H1 (cell line): Measurements from ENCODE around the gene CHAD. TPM values are rescaled to one million over a fixed set of nuclear protein-coding genes. Genes with fewer than 3 reads are reported as not detected.

Experiments
- CTCF ChIA-PET: fragments of 300-600 bp; sonication (Branson Sonifier 250); formaldehyde crosslinking; loops from one replicate; lab custom pipeline; 2021; ENCODE audit not compliant: partially characterized antibody; lab: Charles Lee
- POLR2A ChIA-PET: fragments of 300-600 bp; sonication (Branson Sonifier 250); formaldehyde crosslinking; loops from one replicate; lab custom pipeline; 2021; ENCODE audit warnings: inconsistent platforms; ENCODE audit not compliant: partially characterized antibody; lab: Charles Lee
- DNase-seq, 2 experiments: peaks; one replicate each; pipeline versions ENCODE4 v3.0.0 to v3.0.0-alpha.2; 2010 to 2022; ENCODE audit warnings: low spot score in 2 of 2, low read depth in 1 of 2, mixed read lengths in 1 of 2
- FAIRE-seq: peaks from 2 replicates; lab custom pipeline; 2011; peaks lifted over from hg19 to GRCh38; lab: Jason Lieb, UNC
- H2AFZ ChIP-seq: 2 replicates; pipeline ENCODE4 v1.8.1; 2012; ENCODE audit warnings: low read length, inconsistent platforms
- H2AK5ac ChIP-seq: 2 replicates; pipeline ENCODE4 v1.6.1; 2013; ENCODE audit warnings: low read depth, low read length
- H2BK120ac ChIP-seq: replicated peaks from 2 replicates; pipeline ENCODE3; 2013; ENCODE audit warnings: low read depth, low read length, inconsistent platforms
- H2BK12ac ChIP-seq: 2 replicates; pipeline ENCODE4 v1.6.1; 2013; ENCODE audit warnings: low read depth, low read length
- H2BK15ac ChIP-seq: 2 replicates; pipeline ENCODE4 v1.6.1; 2013; ENCODE audit warnings: low read length
- H2BK20ac ChIP-seq: 2 replicates; pipeline ENCODE4 v1.6.1; 2013; ENCODE audit warnings: low read length
- H2BK5ac ChIP-seq: 2 replicates; pipeline ENCODE4 v1.6.1; 2013; ENCODE audit warnings: low read depth, low read length
- H3K14ac ChIP-seq: 2 replicates; pipeline ENCODE4 v1.6.1; 2013; ENCODE audit warnings: inconsistent platforms; ENCODE audit not compliant: insufficient read length
- H3K18ac ChIP-seq: 2 replicates; pipeline ENCODE4 v1.6.1; 2013; ENCODE audit warnings: low read length; ENCODE audit errors: extremely low read depth
- H3K23ac ChIP-seq: 2 replicates; pipeline ENCODE4 v1.6.1; 2013; ENCODE audit warnings: inconsistent platforms; ENCODE audit not compliant: insufficient read length
- H3K23me2 ChIP-seq: 2 replicates; pipeline ENCODE4 v1.6.1; 2013; ENCODE audit warnings: low read depth, low read length
- H3K27ac ChIP-seq: 2 replicates; pipeline ENCODE4 v1.6.1; 2011; ENCODE audit warnings: low read depth, low read length, inconsistent platforms
- H3K27me3 ChIP-seq, 4 experiments: replicated peaks in 1 of 4; 1 replicate in 1 of 4; 2 replicates in 3 of 4; pipeline versions ENCODE4 v1.6.1 to v1.8.1; 2011 to 2013; ENCODE audit warnings: low read length in 3 of 4, mild to moderate bottlenecking in 3 of 4, inconsistent platforms in 2 of 4, mixed read lengths in 2 of 4, moderate library complexity in 1 of 4; ENCODE audit not compliant: control insufficient read depth in 3 of 4, insufficient read depth in 3 of 4; ENCODE audit errors: extremely low read depth in 1 of 4
- H3K36me3 ChIP-seq, 4 experiments: 2 replicates each; pipeline versions ENCODE4 v1.6.1 to v1.8.1; 2011 to 2013; ENCODE audit warnings: mild to moderate bottlenecking in 4 of 4, low read length in 3 of 4, moderate library complexity in 2 of 4, control low read depth in 1 of 4, inconsistent platforms in 1 of 4; ENCODE audit not compliant: insufficient read depth in 4 of 4, control insufficient read depth in 2 of 4
- H3K4ac ChIP-seq: replicated peaks from 2 replicates; pipeline ENCODE3; 2013; ENCODE audit warnings: low read length, low read depth, mixed read lengths, inconsistent platforms; ENCODE audit not compliant: insufficient read length
- H3K4me1 ChIP-seq, 4 experiments: replicated peaks in 1 of 4; 1 replicate in 1 of 4; 2 replicates in 3 of 4; pipeline versions ENCODE4 v1.6.1 to v1.8.1; 2011 to 2013; ENCODE audit warnings: low read length in 3 of 4, inconsistent platforms in 2 of 4, mixed read lengths in 1 of 4; ENCODE audit not compliant: insufficient read depth in 4 of 4, control insufficient read depth in 3 of 4
- H3K4me2 ChIP-seq, 2 experiments: 2 replicates each; pipeline versions ENCODE4 v1.6.1 to v1.8.1; 2011 to 2013; ENCODE audit warnings: low read depth in 2 of 2, low read length in 2 of 2, control low read depth in 1 of 2, inconsistent platforms in 1 of 2, mild to moderate bottlenecking in 1 of 2; ENCODE audit not compliant: insufficient read depth in 1 of 2
- H3K4me3 ChIP-seq, 4 experiments: fragments of 200-600, 300-600 bp in 1 of 4; sonication (generic), shearing (Covaris generic), sonication (Bioruptor Twin) in 1 of 4; 2 replicates each; pipeline versions ENCODE4 v1.5.1 to v1.8.1; 2011 to 2016; ENCODE audit warnings: low read length in 4 of 4, low read depth in 3 of 4, control low read depth in 2 of 4, inconsistent platforms in 2 of 4, mild to moderate bottlenecking in 2 of 4, mixed read lengths in 1 of 4, moderate library complexity in 1 of 4; ENCODE audit not compliant: insufficient read depth in 2 of 4; ENCODE audit errors: extremely low read depth in 1 of 4
- H3K56ac ChIP-seq: replicated peaks from 2 replicates; pipeline ENCODE3; 2013; ENCODE audit warnings: low read depth, mild to moderate bottlenecking, mixed read lengths, low read length, inconsistent platforms; ENCODE audit not compliant: insufficient read length
- H3K79me1 ChIP-seq: 2 replicates; pipeline ENCODE4 v1.6.1; 2013; ENCODE audit warnings: low read depth, low read length, control low read depth
- H3K79me2 ChIP-seq, 2 experiments: 2 replicates each; pipeline versions ENCODE4 v1.6.1 to v1.8.1; 2012 to 2013; ENCODE audit warnings: low read length in 2 of 2, mild to moderate bottlenecking in 2 of 2, inconsistent platforms in 1 of 2; ENCODE audit not compliant: insufficient read depth in 2 of 2, control insufficient read depth in 1 of 2
- H3K9ac ChIP-seq, 4 experiments: replicated peaks in 1 of 4; 1 replicate in 1 of 4; 2 replicates in 3 of 4; pipeline versions ENCODE4 v1.6.1 to v1.8.1; 2011 to 2013; ENCODE audit warnings: low read depth in 3 of 4, low read length in 3 of 4, control low read depth in 2 of 4, mild to moderate bottlenecking in 2 of 4, moderate library complexity in 2 of 4, inconsistent platforms in 1 of 4; ENCODE audit errors: extremely low read depth in 1 of 4
- H3K9me3 ChIP-seq, 2 experiments: 2 replicates each; pipeline versions ENCODE4 v1.6.1 to v1.8.1; 2012 to 2013; ENCODE audit warnings: mild to moderate bottlenecking in 2 of 2, moderate library complexity in 2 of 2, control low read depth in 1 of 2, inconsistent platforms in 1 of 2, low read depth in 1 of 2, low read length in 1 of 2, mixed read lengths in 1 of 2; ENCODE audit not compliant: insufficient read depth in 2 of 2
- H4K20me1 ChIP-seq, 2 experiments: replicated peaks in 1 of 2; 2 replicates each; pipeline versions ENCODE3 to v1.8.1; 2011 to 2013; ENCODE audit warnings: inconsistent platforms in 2 of 2, low read length in 2 of 2, mild to moderate bottlenecking in 1 of 2; ENCODE audit not compliant: insufficient read depth in 2 of 2, control insufficient read depth in 1 of 2
- H4K5ac ChIP-seq: 2 replicates; pipeline ENCODE4 v1.6.1; 2013; ENCODE audit warnings: low read length, low read depth, mixed read lengths, inconsistent platforms; ENCODE audit not compliant: insufficient read length
- H4K8ac ChIP-seq: 2 replicates; pipeline ENCODE4 v1.8.0; 2013; ENCODE audit warnings: mild to moderate bottlenecking, moderate library complexity, low read length, inconsistent platforms; ENCODE audit not compliant: insufficient read depth; ENCODE audit errors: extremely low read depth
- H4K91ac ChIP-seq: replicated peaks from 2 replicates; pipeline ENCODE3; 2013; ENCODE audit warnings: low read length, mixed read lengths, inconsistent platforms; ENCODE audit not compliant: insufficient read length
- ASH2L ChIP-seq: fragments of 200-600, 300-600 bp; sonication (generic); IDR thresholded peaks from one replicate; pipeline ENCODE4 v1.7.1; 2017; ENCODE audit warnings: low read length
- BACH1 ChIP-seq: IDR thresholded peaks from 2 replicates; pipeline ENCODE4 v1.6.1; 2012; ENCODE audit warnings: low read length, improper control_type of control experiment
- CBX5 ChIP-seq: fragments of 300-800, 300-1000 bp; sonication (generic); IDR thresholded peaks from 2 replicates; pipeline ENCODE4 v1.7.1; 2016; ENCODE audit warnings: antibody characterized with exemption, low read length, low read depth
- E2F6 ChIP-seq: IDR thresholded peaks from 2 replicates; pipeline ENCODE4 v1.6.1; 2012; ENCODE audit warnings: inconsistent platforms
- GABPA ChIP-seq: IDR thresholded peaks from 2 replicates; pipeline ENCODE4 v1.6.1; 2011; ENCODE audit warnings: mild to moderate bottlenecking, low read length, moderate library complexity, borderline replicate concordance; ENCODE audit not compliant: insufficient read depth
- KDM5A ChIP-seq: fragments of 200-600 bp; IDR thresholded peaks from 2 replicates; pipeline ENCODE4 v1.7.1; 2012; ENCODE audit warnings: mild to moderate bottlenecking, low read length, inconsistent platforms, mixed read lengths
- MAX ChIP-seq: IDR thresholded peaks from 2 replicates; pipeline ENCODE4 v1.6.1; 2012; ENCODE audit warnings: inconsistent platforms
- RBBP5 ChIP-seq: IDR thresholded peaks from 2 replicates; pipeline ENCODE4 v1.7.1; 2012; ENCODE audit warnings: low read depth, mild to moderate bottlenecking, inconsistent platforms, low read length, moderate library complexity, borderline replicate concordance
- RFX5 ChIP-seq: IDR thresholded peaks from 2 replicates; pipeline ENCODE4 v1.6.1; 2011; ENCODE audit warnings: low read depth, low read length, improper control_type of control experiment, borderline replicate concordance
- TAF7 ChIP-seq: optimal IDR thresholded peaks from 2 replicates; pipeline ENCODE3; 2011; ENCODE audit warnings: low read depth, mild to moderate bottlenecking, inconsistent platforms, low read length, moderate library complexity, borderline replicate concordance
- TEAD4 ChIP-seq: IDR thresholded peaks from 2 replicates; pipeline ENCODE4 v1.6.1; 2012; ENCODE audit warnings: low read depth, low read length, inconsistent platforms, mixed read lengths
- WGBS, 2 experiments: shearing (Covaris generic) in 1 of 2; methylation state at CpG; one replicate each; pipeline versions ENCODE4 v1.1.6 to v1.1.7; 2013 to 2015; ENCODE audit warnings: low lambda C conversion rate in 2 of 2, mixed read lengths in 2 of 2, inconsistent platforms in 1 of 2, low coverage in 1 of 2, missing lambda C conversion rate in 1 of 2; ENCODE audit not compliant: insufficient replicate concordance in 2 of 2, insufficient coverage in 1 of 2, insufficient read length in 1 of 2; ENCODE audit errors: extremely low coverage in 1 of 2, missing lambda C conversion rate in 1 of 2; 5-methylcytosine and 5-hydroxymethylcytosine counted together
- polyA plus RNA-seq, 7 experiments: library from polyadenylated mRNA; depleted of rRNA in 3 of 7; stranded (reverse) in 5 of 7; unstranded in 2 of 7; fragments of >200 nt in 5 of 7; fragments of 200-250 nt in 2 of 7; gene quantifications; 1 replicate in 5 of 7; 2 replicates in 1 of 7; 4 replicates in 1 of 7; pipeline versions ENCODE4 v1.2.1 to v1.2.3, GENCODE V29; 2011 to 2013; ENCODE audit warnings: missing spikeins in 2 of 7, mixed read lengths in 2 of 7
- total RNA-seq: library from RNA; stranded (reverse); fragmentation: NEBNext Ultra II Directional; extraction: Animal tissue kit (Norgen Biotek cat#: 25700); gene quantifications from 2 replicates; pipeline ENCODE4 v1.2.1, GENCODE V29; 2021

Gene CHAD
- total and polyA plus RNA-seq, 2 of the 8 experiments (the other 6 are each of a cell fraction or from before 2014, with no cell fraction given): 0.03 TPM; not detected in 1

GRCh38 chr17:50480854-50481490 is 12.3 kb upstream of the CHAD start:
- no peak overlapping the region for H2AK5ac ChIP-seq
- DNase-seq: no peak
- H2BK120ac ChIP-seq: no peak overlapping the region
- ChIA-PET CTCF (interaction anchor here (0.9 to 9.2 kb wide), 8 partner anchors 12 to 215 kb away, joined by 3 to 116 read pairs (median 5); partner anchors contain the start of gene LRRC59), POLR2A (no interaction called here)
- H4K8ac ChIP-seq: no peak overlapping the region
- no peak overlapping the region for H4K5ac ChIP-seq
- H3K4ac ChIP-seq: no peak overlapping the region
- no peak overlapping the region for H3K27ac ChIP-seq
- no peak overlapping the region for H4K91ac ChIP-seq
- H2AFZ ChIP-seq: no peak overlapping the region
- H3K23me2 ChIP-seq: peaks cover 8% of the 10 kb centered on the region
- peaks cover 0 to 2% of the 10 kb centered on the region in 2 experiments for H4K20me1 ChIP-seq
- peaks cover 0 to 10% (median 6%) of the 10 kb centered on the region in 4 experiments; a peak in 6 of 7 replicates for H3K4me1 ChIP-seq
- H2BK12ac ChIP-seq: no peak overlapping the region
- no peak overlapping the region for H2BK20ac ChIP-seq
- WGBS, 2 experiments: 83% methylated on average over 2 of the region's 2 CpGs; no CpG with 5 or more reads in 1 of the 2 experiments
- no peak overlapping the region for H3K9ac ChIP-seq
- no peak overlapping the region for H3K56ac ChIP-seq
- peaks cover 0 to 4% (median under 1%) of the 10 kb centered on the region in 4 experiments; a peak in 2 of 7 replicates for H3K27me3 ChIP-seq
- H3K18ac ChIP-seq: no peak overlapping the region
- TF ChIP-seq RBBP5 (no peak), TAF7 (no peak), BACH1 (no peak), E2F6 (no peak), GABPA (no peak), TEAD4 (no peak), KDM5A (no peak), RFX5 (no peak), MAX (no peak), ASH2L (no peak), CBX5 (no peak)
- H2BK15ac ChIP-seq: no peak overlapping the region
- H3K79me2 ChIP-seq: peaks cover 0 to 3% of the 10 kb centered on the region in 2 experiments; a peak in 1 of 4 replicates
- no peak for FAIRE-seq
- H3K14ac ChIP-seq: no peak overlapping the region
- H3K9me3 ChIP-seq: no peaks in the 10 kb centered on the region
- no peaks in the 10 kb centered on the region for H3K79me1 ChIP-seq
- no peak overlapping the region for H3K4me2 ChIP-seq
- no peak overlapping the region for H3K23ac ChIP-seq
- H2BK5ac ChIP-seq: no peak overlapping the region
- no peak overlapping the region for H3K4me3 ChIP-seq
- H3K36me3 ChIP-seq: peaks cover 0 to 13% (median 6%) of the 10 kb centered on the region in 4 experiments; a peak in 4 of 8 replicates
